HL-60/S4 treated with retinoic acid at 250 ng/mL for 4 days and 3 days (cell line): Measurements from ENCODE around the gene KLHDC4.
"Not testable (repeated sequence)": the region's sequence is repeated elsewhere in the genome, so short reads cannot be mapped to it uniquely, and the experiment has no call there.

Experiments
- in situ Hi-C: fragments of 300-500 bp; cut with MboI; formaldehyde crosslinking; loops from 2 replicates; pipeline ENCODE4 v1.7.0; 2022; ENCODE audit warnings: low sequenced_read_pairs

Gene KLHDC4

GRCh38 chr16:87687126-87687910, 78.5 kb downstream of the KLHDC4 start:
- in situ Hi-C loops, result no loop called here

GRCh38 chr16:87686697-87687096, 79.1 kb downstream of the KLHDC4 start:
- in situ Hi-C loops, result no loop called here

GRCh38 chr16:87685766-87686165, 80.0 kb downstream of the KLHDC4 start:
- in situ Hi-C loops, result no loop called here

GRCh38 chr16:87685405-87685755, 80.4 kb downstream of the KLHDC4 start:
- in situ Hi-C loops, result no loop called here

GRCh38 chr16:87684711-87685404, 80.9 kb downstream of the KLHDC4 start:
- in situ Hi-C loops, result no loop called here

GRCh38 chr16:87684106-87684677, 81.6 kb downstream of the KLHDC4 start:
- in situ Hi-C loops, result no loop called here

- in situ Hi-C loops, result no loop called here
Measured at GRCh38 chr16:87682852-87683399, 82.9 kb downstream of the KLHDC4 start.

- in situ Hi-C loops, result no loop called here
Measured at GRCh38 chr16:87681981-87682570, 83.7 kb downstream of the KLHDC4 start.

GRCh38 chr16:87681051-87681602, 84.7 kb downstream of the KLHDC4 start:
- in situ Hi-C loops, result not testable (repeated sequence)

- in situ Hi-C loops, result no loop called here
Measured at GRCh38 chr16:87680272-87680644, 85.5 kb downstream of the KLHDC4 start.

GRCh38 chr16:87679593-87680271, 86.1 kb downstream of the KLHDC4 start:
- in situ Hi-C loops, result no loop called here

- in situ Hi-C loops, result no loop called here
Measured at GRCh38 chr16:87678618-87679017, 87.2 kb downstream of the KLHDC4 start.

- in situ Hi-C loops, result no loop called here
Measured at GRCh38 chr16:87677830-87678229, 88.0 kb downstream of the KLHDC4 start.

- in situ Hi-C loops, result no loop called here
Measured at GRCh38 chr16:87675111-87675719, 90.6 kb downstream of the KLHDC4 start.

GRCh38 chr16:87674419-87674818, 91.4 kb downstream of the KLHDC4 start:
- in situ Hi-C loops, result no loop called here

- in situ Hi-C loops, result no loop called here
Measured at GRCh38 chr16:87671715-87672270, 94.0 kb downstream of the KLHDC4 start.

- in situ Hi-C loops, result no loop called here
Measured at GRCh38 chr16:87671221-87671620, 94.6 kb downstream of the KLHDC4 start.

GRCh38 chr16:87669672-87670071, 96.1 kb downstream of the KLHDC4 start:
- in situ Hi-C loops, result no loop called here

- in situ Hi-C loops, result no loop called here
Measured at GRCh38 chr16:87667946-87668345, 97.8 kb downstream of the KLHDC4 start.

- in situ Hi-C loops, result no loop called here
Measured at GRCh38 chr16:87667443-87667842, 98.3 kb downstream of the KLHDC4 start.
